IMR-90 (cell line): ENCODE measurements around the gene SRRM4. TPM values are rescaled to one million over a fixed set of nuclear protein-coding genes. Genes with fewer than 3 reads are reported as not detected.

Source experiments
- ATAC-seq: fragments of 200-7000 bp; cut with Tn5 transposase; 2 replicates; pipeline ENCODE4 v1.9.1; 2020; ENCODE audit warnings: low read depth, mild to moderate bottlenecking, moderate library complexity
- BruUV-seq: library from RNA; stranded (reverse); fragments of 400-500 nt; replicated peaks from 2 replicates; lab custom pipeline; 2021; lab: Mats Ljungman, UMichigan
- CTCF ChIA-PET: fragments of 300-600 bp; formaldehyde crosslinking; extraction: SDS; loops from one replicate; lab custom pipeline; 2021; ENCODE audit warnings: antibody characterized with exemption; lab: Yijun Ruan, JAX
- POLR2A ChIA-PET: fragments of 300-600 bp; sonication (Branson Sonifier 250); formaldehyde crosslinking; loops from one replicate; lab custom pipeline; 2022; ENCODE audit warnings: antibody characterized with exemption; ENCODE audit not compliant: unreplicated experiment; lab: Charles Lee
- DNase-seq: peaks from one replicate; pipeline ENCODE4 v3.0.0; 2013
- H2AFZ ChIP-seq: replicated peaks from 2 replicates; pipeline ENCODE3; 2013; ENCODE audit warnings: low read length, mild to moderate bottlenecking; ENCODE audit not compliant: poor library complexity
- H2AK5ac ChIP-seq: 2 replicates; pipeline ENCODE4 v1.6.1; 2013; ENCODE audit warnings: low read depth, low read length, inconsistent platforms
- H2AK9ac ChIP-seq: replicated peaks from 2 replicates; pipeline ENCODE3; 2013; ENCODE audit warnings: mild to moderate bottlenecking, low read depth, low read length, moderate library complexity; ENCODE audit not compliant: poor library complexity
- H2BK120ac ChIP-seq: 2 replicates; pipeline ENCODE4 v1.6.1; 2013; ENCODE audit warnings: low read depth, low read length, inconsistent platforms
- H2BK15ac ChIP-seq: 3 replicates; pipeline ENCODE4 v1.6.1; 2013; ENCODE audit warnings: low read depth, low read length, inconsistent platforms
- H2BK20ac ChIP-seq: 2 replicates; pipeline ENCODE4 v1.6.1; 2013; ENCODE audit warnings: low read depth, mild to moderate bottlenecking, inconsistent platforms, low read length, moderate library complexity
- H2BK5ac ChIP-seq: 2 replicates; pipeline ENCODE4 v1.6.1; 2013; ENCODE audit warnings: mild to moderate bottlenecking, low read depth, low read length, inconsistent platforms; ENCODE audit not compliant: poor library complexity, severe bottlenecking
- H3K14ac ChIP-seq: replicated peaks from 2 replicates; pipeline ENCODE4 v1.6.1; 2013; ENCODE audit warnings: low read depth, low read length, inconsistent platforms
- H3K18ac ChIP-seq: 2 replicates; pipeline ENCODE4 v1.6.1; 2013; ENCODE audit warnings: low read depth, low read length, control low read depth
- H3K23ac ChIP-seq: 2 replicates; pipeline ENCODE4 v1.6.1; 2013; ENCODE audit warnings: low read depth, low read length, inconsistent platforms
- H3K27ac ChIP-seq: 2 replicates; pipeline ENCODE4 v1.5.1; 2013; ENCODE audit warnings: mild to moderate bottlenecking, control low read depth, low read length; ENCODE audit not compliant: insufficient read depth
- H3K27me3 ChIP-seq: 2 replicates; pipeline ENCODE4 v1.6.1; 2013; ENCODE audit warnings: low read length; ENCODE audit not compliant: control insufficient read depth, insufficient read depth
- H3K36me3 ChIP-seq: 2 replicates; pipeline ENCODE4 v1.6.1; 2013; ENCODE audit warnings: low read length, mixed read lengths; ENCODE audit not compliant: control insufficient read depth, insufficient read depth
- H3K4ac ChIP-seq: 2 replicates; pipeline ENCODE4 v1.6.1; 2013; ENCODE audit warnings: low read depth, low read length, inconsistent platforms
- H3K4me1 ChIP-seq: 2 replicates; pipeline ENCODE4 v1.6.1; 2013; ENCODE audit warnings: low read length, mixed read lengths; ENCODE audit not compliant: control insufficient read depth, insufficient read depth
- H3K4me2 ChIP-seq: 2 replicates; pipeline ENCODE4 v1.6.1; 2013; ENCODE audit warnings: low read depth, mild to moderate bottlenecking, control low read depth, low read length, moderate library complexity
- H3K4me3 ChIP-seq: 2 replicates; pipeline ENCODE4 v1.5.1; 2013; ENCODE audit warnings: low read depth, mild to moderate bottlenecking, control low read depth, low read length, moderate library complexity; ENCODE audit not compliant: insufficient read depth
- H3K56ac ChIP-seq: 2 replicates; pipeline ENCODE4 v1.6.1; 2013; ENCODE audit warnings: low read length, inconsistent platforms; ENCODE audit not compliant: insufficient read depth; ENCODE audit errors: extremely low read depth
- H3K79me1 ChIP-seq, 2 experiments: 2 replicates each; pipeline ENCODE4 v1.6.1; 2013; ENCODE audit warnings: low read length in 2 of 2, inconsistent platforms in 1 of 2, low read depth in 1 of 2
- H3K9ac ChIP-seq: 2 replicates; pipeline ENCODE4 v1.6.1; 2013; ENCODE audit warnings: low read depth, low read length, control low read depth
- H3K9me1 ChIP-seq: 2 replicates; pipeline ENCODE4 v1.6.1; 2013; ENCODE audit warnings: low read length, inconsistent platforms; ENCODE audit not compliant: insufficient read depth
- H3K9me3 ChIP-seq: 2 replicates; pipeline ENCODE4 v1.6.1; 2013; ENCODE audit warnings: low read length; ENCODE audit not compliant: control insufficient read depth, insufficient read depth
- H4K20me1 ChIP-seq: 2 replicates; pipeline ENCODE4 v1.6.1; 2013; ENCODE audit warnings: low read length, inconsistent platforms; ENCODE audit not compliant: insufficient read depth
- H4K5ac ChIP-seq: 2 replicates; pipeline ENCODE4 v1.6.1; 2013; ENCODE audit warnings: mild to moderate bottlenecking, low read depth, low read length, control low read depth
- H4K8ac ChIP-seq, 2 experiments: 2 replicates each; pipeline ENCODE4 v1.6.1; 2013; ENCODE audit warnings: low read depth in 2 of 2, low read length in 2 of 2, control low read depth in 1 of 2, inconsistent platforms in 1 of 2
- H4K91ac ChIP-seq: 2 replicates; pipeline ENCODE4 v1.6.1; 2013; ENCODE audit warnings: low read depth, low read length, inconsistent platforms; ENCODE audit not compliant: insufficient read depth
- BHLHE40 ChIP-seq: fragments of 150-350 bp; IDR thresholded peaks from 2 replicates; pipeline ENCODE4 v1.6.1; 2016; ENCODE audit warnings: mild to moderate bottlenecking, low read depth, low read length
- RAD21 ChIP-seq: IDR thresholded peaks from 2 replicates; pipeline ENCODE4 v1.6.1; 2012; ENCODE audit warnings: low read length, improper control_type of control experiment
- USF2 ChIP-seq: fragments of 150-350 bp; IDR thresholded peaks from 2 replicates; pipeline ENCODE4 v1.6.1; 2017; ENCODE audit warnings: mild to moderate bottlenecking, antibody characterized with exemption, low read length, low read depth
- WGBS, 2 experiments: methylation state at CpG; one replicate each; pipeline versions ENCODE4 v1.1.5 to v1.1.7; 2013; ENCODE audit warnings: missing lambda C conversion rate in 2 of 2; ENCODE audit not compliant: insufficient read length in 1 of 2; ENCODE audit errors: extremely low coverage in 2 of 2; 5-methylcytosine and 5-hydroxymethylcytosine counted together
- dilution Hi-C: fragments of 300-500 bp; cut with HindIII; formaldehyde crosslinking; loops from one replicate; pipeline ENCODE4 v1.14.3; 2018; ENCODE audit warnings: low sequenced_read_pairs; ENCODE audit not compliant: unreplicated experiment
- in situ Hi-C: fragments of 300-500 bp; cut with MboI; formaldehyde crosslinking; loops from 3 replicates; pipeline ENCODE4 v1.14.3; 2019; ENCODE audit warnings: low sequenced_read_pairs, inconsistent platforms, mixed read lengths
- intact Hi-C: fragments of 100-400 bp; cut with micrococcal nuclease; formaldehyde crosslinking; loops from 2 replicates; pipeline ENCODE4 v1.10.0; 2022
- polyA plus RNA-seq, 3 experiments: library from polyadenylated mRNA; depleted of rRNA; stranded (reverse); fragments of >200 nt; gene quantifications; 2 replicates each; pipeline ENCODE4 v1.2.3, GENCODE V29; 2012; ENCODE audit warnings: low replicate concordance in 1 of 3
- total RNA-seq: library from RNA; depleted of rRNA; stranded (reverse); fragments of >200 nt; gene quantifications from 2 replicates; pipeline ENCODE4 v1.2.3, GENCODE V29; 2012

Gene SRRM4
- total and polyA plus RNA-seq, 2 of the 4 experiments (the other 2 are of a cell fraction) = not detected

GRCh38 chr12:119149270-119149669 lies 167.9 kb downstream of the SRRM4 start:
- Histone ChIP-seq H3K56ac (no peak overlapping the region), H4K8ac (no peak overlapping the region), H3K18ac (no peak overlapping the region), H3K14ac (no peak overlapping the region), H3K23ac (no peak overlapping the region), H3K79me1 (no peaks in the 10 kb centered on the region), H3K27ac (no peak overlapping the region), H3K4ac (no peak overlapping the region), H4K91ac (no peak overlapping the region), H2BK120ac (no peak overlapping the region), H3K9me3 (0 out of 2 replicates have a peak, but pooled peaks cover 2% of the 10 kb centered on the region), H3K9ac (no peak overlapping the region), H2AFZ (no peak overlapping the region), H2AK5ac (no peak overlapping the region), H3K4me3 (no peak overlapping the region), H3K27me3 (0 out of 2 replicates have a peak, but pooled peaks cover 2% of the 10 kb centered on the region), H3K4me2 (no peak overlapping the region), H2BK20ac (no peak overlapping the region), H2BK15ac (no peak overlapping the region), H2AK9ac (no peak overlapping the region), H4K5ac (no peak overlapping the region), H3K36me3 (no peaks in the 10 kb centered on the region), H4K20me1 (no peaks in the 10 kb centered on the region), H3K9me1 (no peaks in the 10 kb centered on the region), H2BK5ac (no peak overlapping the region), H3K4me1 (no peaks in the 10 kb centered on the region)
- DNase-seq (no peak), ATAC-seq (no peak)
- dilution Hi-C loops (no loop called here), in situ Hi-C loops (no loop called here), intact Hi-C loops (no loop called here)
- TF ChIP-seq BHLHE40 (no peak), RAD21 (no peak), USF2 (no peak)
- 80% methylated on average over 2 of the region's 7 CpGs; no CpG with 5 or more reads in 1 of the 2 experiments for WGBS, 2 experiments
- ChIA-PET POLR2A (no interaction called here), CTCF (no interaction called here)
- BruUV-seq = no TSS peak
